CD4-positive, alpha-beta T cell treated with Interleukin-4 for 1 hour (primary cell): Measurements from ENCODE around the gene SAAL1.
A peak's percentile ranks its signal among the peaks of the same experiment; 100 is the strongest.
"Not testable (repeated sequence)": the region's sequence is repeated elsewhere in the genome, so short reads cannot be mapped to it uniquely, and the experiment has no call there.

Experiments
- DNase-seq, 2 donors: peaks; one replicate each; pipeline ENCODE4 v3.0.0-alpha.2; 2020 to 2022

SAAL1 gene

GRCh38 chr11:18105802-18106574 lies at the start of gene SAAL1:
TSS of gene SAAL1 (minus strand) at chr11:18106082. CDS start at chr11:18106041, 41 bp downstream.
- DNase-seq: peak; percentile 86 to 87

- DNase-seq: no peak
Observed at GRCh38 chr11:18151581-18151980, 45.7 kb upstream of the SAAL1 start.

- no peak for DNase-seq
Observed at GRCh38 chr11:18145837-18146236, 40.0 kb upstream of the SAAL1 start.

GRCh38 chr11:18145025-18145424 lies 39.1 kb upstream of the SAAL1 start:
- DNase-seq: no peak

- no peak for DNase-seq
Observed at GRCh38 chr11:18144243-18144642, 38.4 kb upstream of the SAAL1 start.

- DNase-seq: no peak
Observed at GRCh38 chr11:18140145-18140544, 34.3 kb upstream of the SAAL1 start.

GRCh38 chr11:18137186-18137800 lies 31.4 kb upstream of the SAAL1 start:
- no peak for DNase-seq

- no peak for DNase-seq
Observed at GRCh38 chr11:18135308-18135707, 29.4 kb upstream of the SAAL1 start.

- DNase-seq: no peak
Observed at GRCh38 chr11:18132341-18132740, 26.5 kb upstream of the SAAL1 start, which contains the start of gene MRGPRX3. TSS of gene MRGPRX3 (plus strand) at chr11:18132571. CDS start at chr11:18137203, 4,632 bp downstream.

GRCh38 chr11:18131115-18131514 lies 25.2 kb upstream of the SAAL1 start:
- DNase-seq: not testable (repeated sequence)

GRCh38 chr11:18121331-18121828 lies 15.5 kb upstream of the SAAL1 start:
- not testable (repeated sequence) for DNase-seq

GRCh38 chr11:18115360-18116127 lies 9.7 kb upstream of the SAAL1 start:
- DNase-seq: peak; percentile 64 to 71

GRCh38 chr11:18111005-18111404 lies 5.1 kb upstream of the SAAL1 start:
- no peak for DNase-seq

- no peak for DNase-seq
Observed at GRCh38 chr11:18108254-18108653, 2.4 kb upstream of the SAAL1 start.

GRCh38 chr11:18106688-18107087 lies 806 bp upstream of the SAAL1 start:
- no peak for DNase-seq

GRCh38 chr11:18105086-18105801 lies 638 bp downstream of the SAAL1 start:
- DNase-seq: no peak

GRCh38 chr11:18100926-18101656 lies 4.8 kb downstream of the SAAL1 start:
- no peak for DNase-seq

GRCh38 chr11:18093959-18094358 lies 11.9 kb downstream of the SAAL1 start:
- no peak for DNase-seq

- no peak for DNase-seq
Observed at GRCh38 chr11:18091731-18092130, 14.2 kb downstream of the SAAL1 start.

GRCh38 chr11:18088966-18089365 lies 16.9 kb downstream of the SAAL1 start:
- DNase-seq: no peak

GRCh38 chr11:18088366-18088765 lies 17.5 kb downstream of the SAAL1 start:
- DNase-seq: no peak

GRCh38 chr11:18081551-18081950 lies 24.3 kb downstream of the SAAL1 start:
- DNase-seq: no peak
